Gastrocnemius medialis (tissue), 4 donors: Measurements from ENCODE around the gene NUDT5.

Experiments used
- POLR2A ChIP-seq, 2 donors: fragments of 450-650 bp; IDR thresholded peaks; one replicate each; pipeline ENCODE4 v1.6.1; 2017; ENCODE audit warnings: antibody characterized with exemption in 2 of 2, mild to moderate bottlenecking in 2 of 2, moderate library complexity in 2 of 2
- TF ChIP-seq, protein P1 (sequence below), 5 experiments: fragments of 450-650 bp in 3 of 5; fragments of 200-600 bp in 2 of 5; sonication (generic) in 2 of 5; IDR thresholded peaks in 4 of 5; conservative IDR thresholded peaks in 1 of 5; 1 replicate in 4 of 5; 2 replicates in 1 of 5; pipeline ENCODE4 v1.5.1; 2016 to 2019; ENCODE audit warnings: antibody characterized with exemption in 5 of 5, mild to moderate bottlenecking in 3 of 5, moderate library complexity in 3 of 5

DNA sequence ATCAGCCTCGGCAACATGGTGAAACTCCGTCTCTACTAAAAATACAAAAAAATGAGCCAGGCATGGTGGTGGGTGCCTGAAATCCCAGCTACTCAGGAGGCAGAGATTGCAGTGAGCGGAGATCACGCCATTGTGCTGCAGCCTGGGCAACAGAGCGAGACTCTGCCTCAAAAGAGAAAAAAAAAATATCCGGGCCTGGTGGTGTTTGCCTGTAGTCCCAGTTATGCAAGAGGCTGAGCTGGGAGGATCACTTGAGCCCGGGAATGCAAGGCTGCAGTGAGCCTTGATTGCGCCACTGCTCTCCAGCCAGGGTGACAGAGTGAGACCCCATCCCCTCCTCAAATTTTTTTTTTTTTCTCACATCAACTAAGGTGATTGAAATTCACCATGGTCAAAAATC lies 43.1 kb upstream of the NUDT5 start:
- TF ChIP-seq, protein P1, sequence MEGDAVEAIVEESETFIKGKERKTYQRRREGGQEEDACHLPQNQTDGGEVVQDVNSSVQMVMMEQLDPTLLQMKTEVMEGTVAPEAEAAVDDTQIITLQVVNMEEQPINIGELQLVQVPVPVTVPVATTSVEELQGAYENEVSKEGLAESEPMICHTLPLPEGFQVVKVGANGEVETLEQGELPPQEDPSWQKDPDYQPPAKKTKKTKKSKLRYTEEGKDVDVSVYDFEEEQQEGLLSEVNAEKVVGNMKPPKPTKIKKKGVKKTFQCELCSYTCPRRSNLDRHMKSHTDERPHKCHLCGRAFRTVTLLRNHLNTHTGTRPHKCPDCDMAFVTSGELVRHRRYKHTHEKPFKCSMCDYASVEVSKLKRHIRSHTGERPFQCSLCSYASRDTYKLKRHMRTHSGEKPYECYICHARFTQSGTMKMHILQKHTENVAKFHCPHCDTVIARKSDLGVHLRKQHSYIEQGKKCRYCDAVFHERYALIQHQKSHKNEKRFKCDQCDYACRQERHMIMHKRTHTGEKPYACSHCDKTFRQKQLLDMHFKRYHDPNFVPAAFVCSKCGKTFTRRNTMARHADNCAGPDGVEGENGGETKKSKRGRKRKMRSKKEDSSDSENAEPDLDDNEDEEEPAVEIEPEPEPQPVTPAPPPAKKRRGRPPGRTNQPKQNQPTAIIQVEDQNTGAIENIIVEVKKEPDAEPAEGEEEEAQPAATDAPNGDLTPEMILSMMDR (IDR thresholded peaks at IDR 0.05 in 4 of 5, conservative IDR thresholded peaks at IDR 0.05 in 1 of 5), result no peak
- no peak for TF ChIP-seq POLR2A (IDR thresholded peaks at IDR 0.05)
